Measurements from ENCODE around the gene HDLBP.

HDLBP gene

DNA sequence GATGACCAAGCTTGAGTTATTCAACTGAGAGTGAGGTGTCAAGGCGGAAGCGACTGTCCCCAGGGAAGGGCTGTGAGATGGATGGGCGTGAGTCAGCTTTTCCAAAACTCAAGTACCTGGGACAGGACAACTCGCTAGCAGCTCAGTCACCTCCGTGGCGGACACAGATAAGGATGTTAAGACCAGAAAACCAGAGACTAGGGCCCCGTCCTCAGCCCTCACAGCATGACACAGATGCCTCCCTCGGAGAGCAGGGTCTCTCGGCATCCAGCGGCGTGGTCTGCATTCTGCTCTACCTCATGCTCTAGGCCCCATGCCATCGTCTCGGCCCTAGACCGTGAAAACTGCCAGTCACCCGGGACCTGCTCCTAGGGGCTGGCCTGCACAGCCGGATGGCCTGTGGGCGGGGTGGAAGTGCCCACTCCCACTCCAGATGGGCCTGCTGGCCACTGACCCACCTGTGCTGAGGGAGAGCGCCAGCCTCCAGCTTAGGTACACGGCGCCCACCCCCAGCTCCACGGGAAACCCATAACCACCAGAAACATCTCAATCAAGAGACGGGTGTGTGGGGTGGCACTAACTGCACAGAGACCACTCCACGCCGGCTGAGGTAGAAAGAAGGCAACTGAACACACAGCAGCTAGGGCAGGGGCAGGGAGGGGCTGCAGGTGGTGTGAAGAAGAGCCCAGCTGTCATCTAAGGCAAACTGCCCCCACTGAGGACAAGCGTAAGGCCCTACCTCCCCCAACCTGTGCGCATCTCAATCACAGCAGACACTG is 87.2 kb downstream of the HDLBP start:
- Histone ChIP-seq H3K36me3 (ENCODE audit: control insufficient read depth, insufficient read depth, low read length) (no peaks in the 10 kb centered on the region), H3K4me3 (ENCODE audit: low read depth, low read length) (no peak overlapping the region), H3K27ac (no peak overlapping the region)

DNA sequence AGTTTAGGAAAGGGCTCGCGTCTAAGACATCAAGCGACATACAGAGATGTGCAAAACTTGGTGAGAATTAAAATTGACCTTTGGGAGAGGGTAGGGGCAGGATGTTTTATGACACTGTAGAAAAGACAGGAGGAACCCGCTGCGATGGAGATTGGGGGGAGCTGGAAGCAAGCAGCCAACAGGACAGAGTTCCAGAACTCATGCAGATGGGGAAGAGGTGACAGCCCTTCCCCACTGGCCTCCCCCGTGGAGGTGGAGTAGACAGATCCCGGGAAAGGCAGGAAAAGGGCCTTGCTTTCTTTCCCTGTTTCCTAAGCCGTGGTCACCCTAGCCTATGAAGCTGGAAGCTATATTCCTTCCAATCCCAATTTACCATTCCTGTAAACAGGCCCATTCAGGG is 87.9 kb downstream of the HDLBP start:
- Histone ChIP-seq H3K9ac (no peak overlapping the region), H3K4me3 (ENCODE audit: low read depth, low read length) (no peak overlapping the region), H3K4me2 (ENCODE audit: low read length) (no peak overlapping the region), H3K27me3 (ENCODE audit: control insufficient read depth, insufficient read depth, low read length) (no peaks in the 10 kb centered on the region), H3K4me1 (no peaks in the 10 kb centered on the region), H3K36me3 (ENCODE audit: control insufficient read depth, insufficient read depth, low read length) (no peaks in the 10 kb centered on the region), H2AFZ (no peak overlapping the region), H3K79me2 (no peaks in the 10 kb centered on the region), H3K27ac (no peak overlapping the region), H3K9me3 (ENCODE audit: control insufficient read depth, low read length) (no peaks in the 10 kb centered on the region)
- no peak for TF ChIP-seq CTCF (IDR thresholded peaks at IDR 0.05)

More for the DNA sequence above, 87.2 kb downstream of the HDLBP start:
- Histone ChIP-seq H3K79me2 (no peaks in the 10 kb centered on the region), H3K9ac (no peak overlapping the region), H3K9me3 (ENCODE audit: control insufficient read depth, low read length) (no peaks in the 10 kb centered on the region), H3K4me1 (no peaks in the 10 kb centered on the region), H3K27me3 (ENCODE audit: control insufficient read depth, insufficient read depth, low read length) (no peaks in the 10 kb centered on the region), H3K4me2 (ENCODE audit: low read length) (no peak overlapping the region), H2AFZ (no peak overlapping the region)
- TF ChIP-seq CTCF (IDR thresholded peaks at IDR 0.05) = no peak

DNA sequence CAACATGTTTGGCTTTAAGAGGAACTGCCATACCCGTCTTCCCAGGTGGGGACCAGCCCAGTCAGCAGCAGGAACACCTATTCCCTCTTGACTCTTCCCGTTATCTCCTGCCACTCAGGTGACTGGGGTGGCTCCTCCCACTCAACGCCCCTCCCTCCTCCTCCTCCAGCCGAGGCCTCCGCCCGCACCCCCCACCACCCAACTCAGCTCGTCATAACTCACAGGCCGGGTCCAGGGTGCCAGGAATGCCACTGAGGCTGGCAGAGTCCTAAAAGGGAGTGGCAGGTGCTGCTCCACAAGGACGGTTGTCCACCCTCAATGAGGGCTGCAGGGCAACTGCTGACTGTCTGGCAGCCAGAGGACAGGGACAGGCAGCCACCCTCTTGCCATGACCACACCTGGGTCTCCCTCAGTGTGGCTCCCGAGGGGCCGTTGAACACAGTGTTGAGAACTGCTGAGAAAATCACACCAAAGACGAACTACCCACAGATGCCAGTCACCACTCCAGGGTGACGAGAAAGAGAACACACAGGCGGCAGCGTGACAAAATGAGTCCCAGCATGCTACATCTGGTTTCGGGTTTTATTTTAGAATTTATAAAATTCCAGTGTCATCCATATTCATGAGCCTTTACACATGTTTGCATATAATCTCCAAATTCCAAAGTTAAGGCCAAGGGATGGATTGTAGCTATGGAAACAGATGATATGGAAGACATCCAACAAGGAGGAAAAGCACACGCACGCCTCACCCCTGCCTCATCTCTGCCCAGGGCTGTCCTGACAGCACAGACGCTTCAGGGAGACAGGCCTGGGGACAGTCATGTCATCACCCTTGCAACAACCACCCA is 88.5 kb downstream of the HDLBP start:
- no peak for TF ChIP-seq CTCF (IDR thresholded peaks at IDR 0.05)
- no peak overlapping the region for H3K4me2 ChIP-seq (ENCODE audit: low read length)
- no peak overlapping the region for H3K27ac ChIP-seq
- H3K79me2 ChIP-seq = no peaks in the 10 kb centered on the region
- H3K4me1 ChIP-seq = no peaks in the 10 kb centered on the region
- no peak overlapping the region for H2AFZ ChIP-seq
- H3K9ac ChIP-seq = no peak overlapping the region
- no peaks in the 10 kb centered on the region for H3K36me3 ChIP-seq (ENCODE audit: control insufficient read depth, insufficient read depth, low read length)
- H3K9me3 ChIP-seq (ENCODE audit: control insufficient read depth, low read length) = no peaks in the 10 kb centered on the region
- H3K4me3 ChIP-seq (ENCODE audit: low read depth, low read length) = no peak overlapping the region
- H3K27me3 ChIP-seq (ENCODE audit: control insufficient read depth, insufficient read depth, low read length) = no peaks in the 10 kb centered on the region

GRCh38 chr2:241225983-241226382 is 89.5 kb downstream of the HDLBP start:
- no peak overlapping the region for H3K27ac ChIP-seq
- H3K27me3 ChIP-seq (ENCODE audit: control insufficient read depth, insufficient read depth, low read length) = no peaks in the 10 kb centered on the region
- no peak overlapping the region for H3K4me3 ChIP-seq (ENCODE audit: low read depth, low read length)
- H3K4me1 ChIP-seq = no peaks in the 10 kb centered on the region
- H3K9ac ChIP-seq = no peak overlapping the region
- no peaks in the 10 kb centered on the region for H3K79me2 ChIP-seq
- H3K36me3 ChIP-seq (ENCODE audit: control insufficient read depth, insufficient read depth, low read length) = no peaks in the 10 kb centered on the region
- no peaks in the 10 kb centered on the region for H3K9me3 ChIP-seq (ENCODE audit: control insufficient read depth, low read length)
- no peak overlapping the region for H2AFZ ChIP-seq
- no peak overlapping the region for H3K4me2 ChIP-seq (ENCODE audit: low read length)
- TF ChIP-seq CTCF (IDR thresholded peaks at IDR 0.05) = no peak

Measured in parathyroid adenoma (tissue), 2 donors.